B cell (primary cell): Measurements from ENCODE around the gene VOPP1. TPM values are rescaled to one million over a fixed set of nuclear protein-coding genes. Genes with fewer than 3 reads are reported as not detected.

Experiments
- ATAC-seq: fragments of 200-7000 bp; cut with Tn5 transposase; one replicate; pipeline ENCODE4 v1.10.0; 2021; ENCODE audit warnings: low read depth, mild to moderate bottlenecking, moderate number of reproducible peaks, moderate library complexity
- CTCF ChIA-PET: fragments of 350-600 bp; sonication (Branson Sonifier 250); formaldehyde crosslinking; loops from one replicate; lab custom pipeline; 2021; ENCODE audit warnings: antibody characterized with exemption, inconsistent platforms; lab: Charles Lee
- POLR2A ChIA-PET: fragments of 350-600 bp; sonication (Branson Sonifier 250); formaldehyde crosslinking; loops from one replicate; lab custom pipeline; 2021; ENCODE audit warnings: antibody characterized with exemption; lab: Charles Lee
- DNase-seq: peaks from one replicate; pipeline ENCODE4 v3.0.0; 2013
- H2AFZ ChIP-seq: 2 replicates; pipeline ENCODE4 v1.6.1; 2012; ENCODE audit warnings: mild to moderate bottlenecking, low read depth, low read length; ENCODE audit not compliant: insufficient read depth, poor library complexity, severe bottlenecking
- H3K27ac ChIP-seq, 2 donors: 1 replicate in 1 of 2; 2 replicates in 1 of 2; pipeline ENCODE4 v1.5.1; 2012 to 2013; ENCODE audit warnings: low read length in 2 of 2, mild to moderate bottlenecking in 2 of 2, moderate library complexity in 1 of 2
- H3K27me3 ChIP-seq, 4 experiments: fragments of 200-600 bp in 1 of 4; sonication (generic) in 1 of 4; replicated peaks in 1 of 4; 1 replicate in 2 of 4; 2 replicates in 2 of 4; pipeline versions ENCODE4 v1.6.1 to v1.7.0; 2013 to 2016; ENCODE audit warnings: low read length in 3 of 4, mild to moderate bottlenecking in 2 of 4, mixed read lengths in 1 of 4, moderate library complexity in 1 of 4; ENCODE audit not compliant: insufficient read depth in 4 of 4, control insufficient read depth in 3 of 4; ENCODE audit errors: control extremely low read depth in 1 of 4
- H3K36me3 ChIP-seq, 2 experiments: replicated peaks in 1 of 2; 1 replicate in 1 of 2; 2 replicates in 1 of 2; pipeline versions ENCODE4 v1.6.1 to v1.7.1; 2013; ENCODE audit warnings: low read length in 1 of 2; ENCODE audit not compliant: insufficient read depth in 2 of 2, control insufficient read depth in 1 of 2; ENCODE audit errors: control extremely low read depth in 1 of 2, extremely low read depth in 1 of 2
- H3K4me1 ChIP-seq, 2 donors: fragments of 200-600 bp in 1 of 2; sonication (generic) in 1 of 2; 1 replicate in 1 of 2; 2 replicates in 1 of 2; pipeline versions ENCODE4 v1.5.1 to v1.6.1; 2013 to 2017; ENCODE audit warnings: low read length in 2 of 2; ENCODE audit not compliant: control insufficient read depth in 2 of 2, insufficient read depth in 2 of 2
- H3K4me2 ChIP-seq: replicated peaks from 2 replicates; pipeline ENCODE3; 2012; ENCODE audit warnings: mild to moderate bottlenecking, low read depth, low read length; ENCODE audit not compliant: poor library complexity, severe bottlenecking
- H3K4me3 ChIP-seq, 5 experiments: fragments of 200-600 bp in 1 of 5; sonication (generic) in 1 of 5; 1 replicate in 3 of 5; 2 replicates in 2 of 5; pipeline versions ENCODE4 v1.5.1 to v1.7.0; 2011 to 2016; ENCODE audit warnings: low read length in 4 of 5, mild to moderate bottlenecking in 4 of 5, low read depth in 2 of 5, control low read depth in 1 of 5, moderate library complexity in 1 of 5; ENCODE audit not compliant: insufficient read depth in 1 of 5; ENCODE audit errors: control extremely low read depth in 1 of 5, extremely low read depth in 1 of 5
- H3K79me2 ChIP-seq: fragments of 200-600 bp; sonication (generic); one replicate; pipeline ENCODE4 v1.6.0; 2016; ENCODE audit warnings: low read length; ENCODE audit not compliant: control insufficient read depth, insufficient read depth
- H3K9ac ChIP-seq: fragments of 200-600 bp; sonication (generic); 2 replicates; pipeline ENCODE4 v1.6.1; 2017; ENCODE audit warnings: mild to moderate bottlenecking, low read length, moderate library complexity
- H3K9me3 ChIP-seq, 3 donors: one replicate each; pipeline versions ENCODE4 v1.6.1 to v1.7.1; 2013; ENCODE audit warnings: low read length in 2 of 3; ENCODE audit not compliant: control insufficient read depth in 2 of 3, insufficient read depth in 1 of 3; ENCODE audit errors: control extremely low read depth in 1 of 3
- H4K20me1 ChIP-seq: 2 replicates; pipeline ENCODE4 v1.6.0; 2012; ENCODE audit warnings: mild to moderate bottlenecking, low read length; ENCODE audit not compliant: insufficient read depth, control insufficient read depth, poor library complexity, severe bottlenecking
- H3K27ac Mint-ChIP-seq: one replicate; pipeline ENCODE4 v1.8.0; 2021; ENCODE audit warnings: mixed read lengths
- H3K27me3 Mint-ChIP-seq: one replicate; pipeline ENCODE4 v1.8.0; 2021; ENCODE audit warnings: mixed read lengths
- H3K4me1 Mint-ChIP-seq: one replicate; pipeline ENCODE4 v1.8.0; 2021; ENCODE audit warnings: mixed read lengths
- H3K4me3 Mint-ChIP-seq: one replicate; pipeline ENCODE4 v1.8.0; 2021; ENCODE audit warnings: mixed read lengths
- H3K9me3 Mint-ChIP-seq: one replicate; pipeline ENCODE4 v1.8.0; 2022; ENCODE audit warnings: mixed read lengths; ENCODE audit not compliant: insufficient read depth
- EZH2 ChIP-seq: IDR thresholded peaks from 2 replicates; pipeline ENCODE4 v1.6.1; 2012; ENCODE audit warnings: borderline replicate concordance, low read depth, mild to moderate bottlenecking, moderate library complexity, low read length; ENCODE audit not compliant: insufficient read depth, poor library complexity, severe bottlenecking
- WGBS: methylation state at CpG from one replicate; pipeline ENCODE4 v1.1.5; 2013; ENCODE audit warnings: missing lambda C conversion rate; ENCODE audit not compliant: insufficient coverage; 5-methylcytosine and 5-hydroxymethylcytosine counted together
- intact Hi-C: fragments of 100-400 bp; cut with micrococcal nuclease; formaldehyde crosslinking; loops from one replicate; pipeline ENCODE4 v1.10.0; 2022
- polyA plus RNA-seq: library from polyadenylated mRNA; depleted of rRNA; stranded (reverse); fragments of >200 nt; gene quantifications from 2 replicates; pipeline ENCODE4 v1.2.3, GENCODE V29; 2012
- total RNA-seq, 2 donors: library from RNA; stranded (reverse); fragments of 120-200 nt in 1 of 2; gene quantifications; 1 replicate in 1 of 2; 2 replicates in 1 of 2; pipeline versions ENCODE4 v1.2.3 to v1.2.4, GENCODE V29; 2013 to 2022
- TF ChIP-seq, protein P1 (sequence below): fragments of 200-600 bp; IDR thresholded peaks from one replicate; pipeline ENCODE4 v1.8.0; 2022; ENCODE audit warnings: antibody characterized with exemption, mild to moderate bottlenecking

Gene VOPP1
- total and polyA plus RNA-seq, 2 donors (not counting 1 experiment from before 2014, with no cell fraction given) = 53.2 to 256 TPM

DNA sequence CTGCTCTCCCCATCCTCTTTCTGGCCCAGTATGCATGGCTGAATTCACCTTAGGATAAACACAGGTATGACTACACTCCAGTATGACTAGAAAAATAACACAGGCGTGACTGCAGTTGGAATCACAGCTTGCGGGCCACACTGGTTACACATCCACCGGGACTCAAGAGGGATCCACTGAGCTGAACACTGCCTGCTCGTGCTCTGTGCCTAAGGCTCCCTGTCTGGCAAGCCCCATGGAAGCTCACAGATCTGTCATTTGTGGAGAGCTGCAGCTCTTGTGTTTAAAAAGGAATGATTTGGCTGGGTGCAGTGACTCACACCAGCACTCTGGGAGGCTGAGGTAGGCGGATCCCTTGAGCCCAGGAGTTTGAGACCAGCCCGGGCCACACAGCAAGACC is 26.8 kb downstream of the VOPP1 start:
- Histone ChIP-seq H4K20me1 (peaks cover 68% of the 10 kb centered on the region), H3K4me1 (peaks cover 50 to 58% of the 10 kb centered on the region in 2 donors), H3K4me3 (no peak overlapping the region), H3K4me2 (peak overlapping the region; percentile 9), H2AFZ (no peak overlapping the region), H3K79me2 (peaks cover 100% of the 10 kb centered on the region), H3K36me3 (peaks cover 0 to 15% of the 10 kb centered on the region in 2 experiments), H3K9me3 (no peaks in the 10 kb centered on the region), H3K9ac (no peak overlapping the region), H3K27me3 (no peaks in the 10 kb centered on the region), H3K27ac (no peak overlapping the region)
- no peak for ATAC-seq
- CTCF ChIA-PET = interaction anchor here (1.0 to 4.4 kb wide), 8 partner anchors 10 to 180 kb away, joined by 3 to 24 read pairs (median 5); no protein-coding TSS in a partner anchor
- TF ChIP-seq, protein P1, sequence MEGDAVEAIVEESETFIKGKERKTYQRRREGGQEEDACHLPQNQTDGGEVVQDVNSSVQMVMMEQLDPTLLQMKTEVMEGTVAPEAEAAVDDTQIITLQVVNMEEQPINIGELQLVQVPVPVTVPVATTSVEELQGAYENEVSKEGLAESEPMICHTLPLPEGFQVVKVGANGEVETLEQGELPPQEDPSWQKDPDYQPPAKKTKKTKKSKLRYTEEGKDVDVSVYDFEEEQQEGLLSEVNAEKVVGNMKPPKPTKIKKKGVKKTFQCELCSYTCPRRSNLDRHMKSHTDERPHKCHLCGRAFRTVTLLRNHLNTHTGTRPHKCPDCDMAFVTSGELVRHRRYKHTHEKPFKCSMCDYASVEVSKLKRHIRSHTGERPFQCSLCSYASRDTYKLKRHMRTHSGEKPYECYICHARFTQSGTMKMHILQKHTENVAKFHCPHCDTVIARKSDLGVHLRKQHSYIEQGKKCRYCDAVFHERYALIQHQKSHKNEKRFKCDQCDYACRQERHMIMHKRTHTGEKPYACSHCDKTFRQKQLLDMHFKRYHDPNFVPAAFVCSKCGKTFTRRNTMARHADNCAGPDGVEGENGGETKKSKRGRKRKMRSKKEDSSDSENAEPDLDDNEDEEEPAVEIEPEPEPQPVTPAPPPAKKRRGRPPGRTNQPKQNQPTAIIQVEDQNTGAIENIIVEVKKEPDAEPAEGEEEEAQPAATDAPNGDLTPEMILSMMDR = no peak
- no peak for TF ChIP-seq EZH2
- POLR2A ChIA-PET = interaction anchor here (1.5 to 4.5 kb wide), 2 partner anchors 8 to 11 kb away, joined by 3 to 27 read pairs; no protein-coding TSS in a partner anchor
- H3K27me3 Mint-ChIP-seq = no peaks in the 10 kb centered on the region
- 75% methylated on average over 4 of the region's 6 CpGs for WGBS
- intact Hi-C loops = no loop called here
- H3K9me3 Mint-ChIP-seq = no peaks in the 10 kb centered on the region
- peaks cover 82% of the 10 kb centered on the region for H3K4me1 Mint-ChIP-seq
- H3K27ac Mint-ChIP-seq = peak overlapping the region; percentile 26
- peak overlapping the region; percentile 39 for H3K4me3 Mint-ChIP-seq
- DNase-seq = no peak

DNA sequence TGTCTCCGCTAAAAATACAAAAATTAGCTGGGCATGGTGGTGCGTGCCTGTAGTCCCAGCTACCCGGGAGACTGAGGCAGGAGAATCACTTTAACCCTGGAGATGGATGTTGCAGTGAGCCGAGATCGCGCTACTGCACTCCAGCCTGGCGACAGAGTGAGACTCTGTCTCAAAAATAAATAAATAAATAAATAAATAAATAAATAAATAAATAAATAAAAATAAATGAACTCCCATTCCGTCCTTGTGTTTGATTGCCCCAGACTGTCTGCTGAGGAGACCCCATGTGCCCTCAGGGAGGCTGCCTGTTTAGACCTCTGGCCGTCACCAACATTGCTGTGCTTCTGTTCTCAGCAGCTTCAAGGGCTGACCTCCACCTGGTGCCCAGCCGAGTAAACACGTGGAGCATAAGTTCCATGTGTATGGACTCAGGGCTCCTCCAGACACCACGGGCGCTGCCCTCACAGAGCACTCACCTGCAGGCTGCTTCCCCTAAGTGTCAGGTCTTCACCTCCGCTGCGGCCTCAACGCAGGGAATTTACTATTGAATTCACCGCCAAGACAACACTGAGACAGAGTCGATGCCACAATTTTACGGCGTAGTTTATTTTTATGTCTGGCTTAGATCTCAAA is 32.0 kb downstream of the VOPP1 start:
- TF ChIP-seq, protein P1 = no peak
- no peak for TF ChIP-seq EZH2
- Histone ChIP-seq H3K36me3 (peaks cover 0 to 18% of the 10 kb centered on the region in 2 experiments), H3K4me3 (no peak overlapping the region), H3K9me3 (no peaks in the 10 kb centered on the region), H3K4me2 (no peak overlapping the region), H2AFZ (no peak overlapping the region), H3K27me3 (no peaks in the 10 kb centered on the region), H3K4me1 (peaks cover 45 to 50% of the 10 kb centered on the region in 2 donors), H3K9ac (no peak overlapping the region), H3K79me2 (peaks cover 99% of the 10 kb centered on the region), H3K27ac (no peak overlapping the region), H4K20me1 (peaks cover 35% of the 10 kb centered on the region)
- ATAC-seq = no peak
- Mint-ChIP-seq H3K27ac (peak overlapping the region; percentile 83), H3K27me3 (no peaks in the 10 kb centered on the region), H3K9me3 (no peaks in the 10 kb centered on the region), H3K4me1 (peaks cover 80% of the 10 kb centered on the region), H3K4me3 (peak overlapping the region; percentile 70)
- POLR2A ChIA-PET = interaction anchor here (0.7 kb wide), 1 partner anchor 514 kb away, joined by 3 read pairs; no protein-coding TSS in a partner anchor
- intact Hi-C loops = no loop called here
- 90% methylated on average over 12 of the region's 20 CpGs for WGBS
- CTCF ChIA-PET = interaction anchor here (1.0 to 1.5 kb wide), 5 partner anchors 14 to 53 kb away, joined by 3 to 4 read pairs (median 3); no protein-coding TSS in a partner anchor
- no peak for DNase-seq
